A549 (cell line): ENCODE measurements around the gene GUCY2D. TPM values are rescaled to one million over a fixed set of nuclear protein-coding genes. Genes with fewer than 3 reads are reported as not detected.
"Not testable (repeated sequence)": the region's sequence is repeated elsewhere in the genome, so short reads cannot be mapped to it uniquely, and the experiment has no call there.

Experiments used
- ATAC-seq, 2 experiments: fragments of 200-7000 bp in 1 of 2; fragments of >200 bp in 1 of 2; cut with Nextera tagmentation in 1 of 2; cut with Tn5 transposase in 1 of 2; 3 replicates each; pipeline versions ENCODE4 v1.8.0 to v1.9.1; 2018 to 2020; ENCODE audit warnings: mild to moderate bottlenecking in 1 of 2, moderate library complexity in 1 of 2
- CTCF ChIA-PET: fragments of 300-600 bp; sonication (Branson Sonifier 250); formaldehyde crosslinking; extraction: SDS; loops from one replicate; lab custom pipeline; 2021; ENCODE audit warnings: antibody characterized with exemption, inconsistent platforms; lab: Yijun Ruan, JAX
- POLR2A ChIA-PET: fragments of 350-600 bp; formaldehyde crosslinking; extraction: SDS; loops from one replicate; lab custom pipeline; 2021; ENCODE audit warnings: antibody characterized with exemption, inconsistent platforms; lab: Yijun Ruan, JAX
- DNase-seq, 2 experiments: peaks; one replicate each; pipeline versions ENCODE4 v3.0.0 to v3.0.0-alpha.2; 2011 to 2016; ENCODE audit warnings: low read depth in 1 of 2, low spot score in 1 of 2
- FAIRE-seq: peaks from 2 replicates; lab custom pipeline; 2011; peaks lifted over from hg19 to GRCh38; lab: Jason Lieb, UNC
- H3K27ac ChIP-seq, 2 experiments: fragments of >200 bp; sonication (Bioruptor Twin); formaldehyde crosslinking; 3 replicates each; pipeline ENCODE4 v1.5.1; 2016 to 2017
- H3K4me1 ChIP-seq: fragments of >200 bp; sonication (Bioruptor Twin); formaldehyde crosslinking; 3 replicates; pipeline ENCODE4 v1.6.1; 2016
- H3K4me2 ChIP-seq: fragments of >200 bp; sonication (Bioruptor Twin); formaldehyde crosslinking; 3 replicates; pipeline ENCODE4 v1.6.1; 2016
- H3K4me3 ChIP-seq: fragments of >200 bp; sonication (Bioruptor Twin); formaldehyde crosslinking; 3 replicates; pipeline ENCODE4 v1.5.1; 2016
- H3K9me3 ChIP-seq: fragments of >200 bp; sonication (Bioruptor Twin); formaldehyde crosslinking; 3 replicates; pipeline ENCODE4 v1.6.1; 2016
- BHLHE40 ChIP-seq: IDR thresholded peaks from 2 replicates; pipeline ENCODE4 v1.6.1; 2012; ENCODE audit warnings: low read depth, low read length, inconsistent platforms
- CBX2 ChIP-seq: fragments of 200-600 bp; sonication (generic); IDR thresholded peaks from 2 replicates; pipeline ENCODE4 v1.6.1; 2016; ENCODE audit warnings: low read depth, mild to moderate bottlenecking, borderline replicate concordance
- CHD2 ChIP-seq: fragments of 150-350 bp; IDR thresholded peaks from 2 replicates; pipeline ENCODE4 v1.6.1; 2014; ENCODE audit warnings: low read length; ENCODE audit not compliant: partially characterized antibody
- EHF ChIP-seq: fragments of 250-450 bp; sonication (Bioruptor Pico); IDR thresholded peaks from 2 replicates; pipeline ENCODE4 v1.5.0; 2020; ENCODE audit warnings: mild to moderate bottlenecking
- EHMT2 ChIP-seq: fragments of 200-600 bp; sonication (generic); IDR thresholded peaks from 2 replicates; pipeline ENCODE4 v1.6.1; 2016; ENCODE audit warnings: antibody characterized with exemption, low read depth, mild to moderate bottlenecking, moderate library complexity
- EP300 ChIP-seq, 2 experiments: fragments of >200 bp; sonication (Bioruptor Twin); formaldehyde crosslinking; IDR thresholded peaks; 2 replicates in 1 of 2; 3 replicates in 1 of 2; pipeline ENCODE4 v1.6.1; 2016 to 2017
- HOXB13 ChIP-seq: fragments of 250-450 bp; sonication (Bioruptor Pico); IDR thresholded peaks from 2 replicates; pipeline ENCODE4 v1.5.0; 2020; ENCODE audit warnings: low read depth, mild to moderate bottlenecking, moderate library complexity
- HOXB5 ChIP-seq: fragments of 250-450 bp; sonication (Bioruptor Pico); IDR thresholded peaks from 2 replicates; pipeline ENCODE4 v1.5.0; 2020; ENCODE audit warnings: mild to moderate bottlenecking, moderate library complexity
- KDM5A ChIP-seq: fragments of 200-600 bp; sonication (generic); IDR thresholded peaks from 2 replicates; pipeline ENCODE4 v1.6.1; 2016; ENCODE audit warnings: antibody characterized with exemption, mild to moderate bottlenecking
- MAFK ChIP-seq: fragments of 450-650 bp; IDR thresholded peaks from 2 replicates; pipeline ENCODE4 v1.6.1; 2014; ENCODE audit not compliant: partially characterized antibody
- NFE2L2 ChIP-seq: fragments of 150-350 bp; conservative IDR thresholded peaks from 2 replicates; pipeline ENCODE4 v1.6.1; 2014; ENCODE audit warnings: low read length
- NPAS2 ChIP-seq: fragments of 250-450 bp; sonication (Bioruptor Pico); IDR thresholded peaks from 2 replicates; pipeline ENCODE4 v1.8.0; 2022; ENCODE audit warnings: mild to moderate bottlenecking, moderate library complexity, borderline replicate concordance
- PHF8 ChIP-seq: fragments of 200-600 bp; sonication (generic); IDR thresholded peaks from 2 replicates; pipeline ENCODE4 v1.6.1; 2016; ENCODE audit warnings: low read depth, mild to moderate bottlenecking, antibody characterized with exemption, moderate library complexity, borderline replicate concordance
- POLR2A ChIP-seq: IDR thresholded peaks from 2 replicates; pipeline ENCODE4 v1.6.1; 2012; ENCODE audit warnings: mild to moderate bottlenecking, low read length
- POLR2AphosphoS2 ChIP-seq: conservative IDR thresholded peaks from 2 replicates; pipeline ENCODE4 v1.6.1; 2012; ENCODE audit warnings: low read length, improper control_type of control experiment, inconsistent platforms
- RAD21 ChIP-seq, 2 experiments: fragments of >200 bp in 1 of 2; sonication (Bioruptor Twin) in 1 of 2; formaldehyde crosslinking in 1 of 2; IDR thresholded peaks in 1 of 2; conservative IDR thresholded peaks in 1 of 2; 2 replicates in 1 of 2; 3 replicates in 1 of 2; pipeline ENCODE4 v1.6.1; 2012 to 2018; ENCODE audit warnings: inconsistent platforms in 1 of 2
- RFX5 ChIP-seq: fragments of 450-650 bp; IDR thresholded peaks from 2 replicates; pipeline ENCODE4 v1.7.1; 2014; ENCODE audit warnings: antibody characterized with exemption, mild to moderate bottlenecking, moderate library complexity
- RNF2 ChIP-seq: fragments of 200-600 bp; sonication (generic); IDR thresholded peaks from 2 replicates; pipeline ENCODE4 v1.6.1; 2016; ENCODE audit warnings: low read depth, mild to moderate bottlenecking, antibody characterized with exemption, moderate library complexity, borderline replicate concordance
- SMC3 ChIP-seq: fragments of >200 bp; sonication (Bioruptor Twin); formaldehyde crosslinking; IDR thresholded peaks from 3 replicates; pipeline ENCODE4 v1.6.1; 2018; ENCODE audit warnings: inconsistent platforms
- SREBF2 ChIP-seq: fragments of 450-650 bp; IDR thresholded peaks from 2 replicates; pipeline ENCODE4 v1.6.1; 2014; ENCODE audit warnings: mild to moderate bottlenecking, moderate library complexity
- ZSCAN20 ChIP-seq: fragments of 250-450 bp; sonication (Bioruptor Pico); IDR thresholded peaks from 2 replicates; pipeline ENCODE4 v1.8.0; 2022; ENCODE audit warnings: mild to moderate bottlenecking, moderate library complexity
- WGBS: methylation state at CpG from one replicate; pipeline ENCODE4 v1.1.6; 2017; ENCODE audit errors: missing lambda C conversion rate; 5-methylcytosine and 5-hydroxymethylcytosine counted together
- polyA plus RNA-seq, 4 experiments: library from polyadenylated mRNA; depleted of rRNA in 3 of 4; stranded (reverse); fragments of >200 nt; fragmentation: RNase III in 1 of 4; extraction: RNeasy Plus Mini Kit Qiagen cat#74134 plus additional on column Dnase treatment in 1 of 4; gene quantifications; 2 replicates in 3 of 4; 3 replicates in 1 of 4; pipeline ENCODE4 v1.2.3, GENCODE V29; 2011 to 2017
- TF ChIP-seq, protein P1 (sequence below): fragments of >200 bp; sonication (Bioruptor Twin); formaldehyde crosslinking; IDR thresholded peaks from 3 replicates; pipeline ENCODE4 v1.5.1; 2016
- TF ChIP-seq, protein P2 (sequence below): fragments of 200-600 bp; sonication (generic); IDR thresholded peaks from 2 replicates; pipeline ENCODE4 v1.6.1; 2016; ENCODE audit warnings: antibody characterized with exemption, mild to moderate bottlenecking, moderate library complexity
- TF ChIP-seq, protein P3 (sequence below): fragments of 450-650 bp; IDR thresholded peaks from 2 replicates; pipeline ENCODE4 v1.6.1; 2014; ENCODE audit warnings: antibody characterized with exemption
- TF ChIP-seq, protein P4 (sequence below): fragments of 250-450 bp; sonication (Bioruptor Pico); IDR thresholded peaks from 2 replicates; pipeline ENCODE4 v1.5.0; 2020; ENCODE audit warnings: low read depth, mild to moderate bottlenecking, moderate library complexity

Gene GUCY2D
- polyA plus RNA-seq, 2 of the 4 experiments (the other 2 are of a cell fraction) = 0.14 TPM; not detected in 1

DNA sequence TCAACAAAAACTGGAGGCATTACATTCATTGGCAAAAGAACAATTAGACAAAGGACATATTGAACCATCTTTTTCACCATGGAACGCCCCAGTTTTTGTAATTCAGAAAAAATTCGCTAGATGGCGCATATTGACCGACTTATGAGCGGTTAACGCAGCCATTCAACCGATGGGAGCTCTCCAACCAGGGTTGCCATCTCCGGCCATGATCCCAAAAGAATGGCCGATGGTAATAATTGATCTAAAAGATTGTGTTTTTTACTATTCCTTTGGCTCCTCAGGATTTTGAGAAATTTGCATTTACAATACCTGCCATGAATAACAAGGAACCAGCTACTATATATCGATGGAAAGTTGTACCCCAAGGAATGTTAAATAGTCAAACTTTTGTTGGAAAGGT, 57.9 kb downstream of the GUCY2D start:
- 8% methylated on average over 10 of the region's 10 CpGs for WGBS
- peaks cover 6% of the 10 kb centered on the region; the same call in 2 of the 3 replicates for H3K4me1 ChIP-seq
- peak; percentile 55 to 76; a peak in 4 of 6 replicates for ATAC-seq
- CTCF ChIA-PET = interaction anchor here (0.6 to 13.8 kb wide), 56 partner anchors 9 to 1089 kb away, joined by 3 to 682 read pairs (median 4); partner anchors contain the start of genes ALOX12B, ALOX15B, ALOXE3 and CHD3
- peak; percentile 78 to 87 for DNase-seq
- TF ChIP-seq RAD21 (conservative IDR thresholded peaks at IDR 0.05 in 1 of 2, IDR thresholded peaks at IDR 0.05 in 1 of 2) = peak; percentile 89
- no peak for TF ChIP-seq NPAS2
- TF ChIP-seq BHLHE40 = no peak
- TF ChIP-seq MAFK = no peak
- TF ChIP-seq, protein P1, sequence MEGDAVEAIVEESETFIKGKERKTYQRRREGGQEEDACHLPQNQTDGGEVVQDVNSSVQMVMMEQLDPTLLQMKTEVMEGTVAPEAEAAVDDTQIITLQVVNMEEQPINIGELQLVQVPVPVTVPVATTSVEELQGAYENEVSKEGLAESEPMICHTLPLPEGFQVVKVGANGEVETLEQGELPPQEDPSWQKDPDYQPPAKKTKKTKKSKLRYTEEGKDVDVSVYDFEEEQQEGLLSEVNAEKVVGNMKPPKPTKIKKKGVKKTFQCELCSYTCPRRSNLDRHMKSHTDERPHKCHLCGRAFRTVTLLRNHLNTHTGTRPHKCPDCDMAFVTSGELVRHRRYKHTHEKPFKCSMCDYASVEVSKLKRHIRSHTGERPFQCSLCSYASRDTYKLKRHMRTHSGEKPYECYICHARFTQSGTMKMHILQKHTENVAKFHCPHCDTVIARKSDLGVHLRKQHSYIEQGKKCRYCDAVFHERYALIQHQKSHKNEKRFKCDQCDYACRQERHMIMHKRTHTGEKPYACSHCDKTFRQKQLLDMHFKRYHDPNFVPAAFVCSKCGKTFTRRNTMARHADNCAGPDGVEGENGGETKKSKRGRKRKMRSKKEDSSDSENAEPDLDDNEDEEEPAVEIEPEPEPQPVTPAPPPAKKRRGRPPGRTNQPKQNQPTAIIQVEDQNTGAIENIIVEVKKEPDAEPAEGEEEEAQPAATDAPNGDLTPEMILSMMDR = peak; percentile 92
- peak; percentile 56 for TF ChIP-seq SMC3
- TF ChIP-seq RNF2 = no peak
- TF ChIP-seq, protein P2, sequence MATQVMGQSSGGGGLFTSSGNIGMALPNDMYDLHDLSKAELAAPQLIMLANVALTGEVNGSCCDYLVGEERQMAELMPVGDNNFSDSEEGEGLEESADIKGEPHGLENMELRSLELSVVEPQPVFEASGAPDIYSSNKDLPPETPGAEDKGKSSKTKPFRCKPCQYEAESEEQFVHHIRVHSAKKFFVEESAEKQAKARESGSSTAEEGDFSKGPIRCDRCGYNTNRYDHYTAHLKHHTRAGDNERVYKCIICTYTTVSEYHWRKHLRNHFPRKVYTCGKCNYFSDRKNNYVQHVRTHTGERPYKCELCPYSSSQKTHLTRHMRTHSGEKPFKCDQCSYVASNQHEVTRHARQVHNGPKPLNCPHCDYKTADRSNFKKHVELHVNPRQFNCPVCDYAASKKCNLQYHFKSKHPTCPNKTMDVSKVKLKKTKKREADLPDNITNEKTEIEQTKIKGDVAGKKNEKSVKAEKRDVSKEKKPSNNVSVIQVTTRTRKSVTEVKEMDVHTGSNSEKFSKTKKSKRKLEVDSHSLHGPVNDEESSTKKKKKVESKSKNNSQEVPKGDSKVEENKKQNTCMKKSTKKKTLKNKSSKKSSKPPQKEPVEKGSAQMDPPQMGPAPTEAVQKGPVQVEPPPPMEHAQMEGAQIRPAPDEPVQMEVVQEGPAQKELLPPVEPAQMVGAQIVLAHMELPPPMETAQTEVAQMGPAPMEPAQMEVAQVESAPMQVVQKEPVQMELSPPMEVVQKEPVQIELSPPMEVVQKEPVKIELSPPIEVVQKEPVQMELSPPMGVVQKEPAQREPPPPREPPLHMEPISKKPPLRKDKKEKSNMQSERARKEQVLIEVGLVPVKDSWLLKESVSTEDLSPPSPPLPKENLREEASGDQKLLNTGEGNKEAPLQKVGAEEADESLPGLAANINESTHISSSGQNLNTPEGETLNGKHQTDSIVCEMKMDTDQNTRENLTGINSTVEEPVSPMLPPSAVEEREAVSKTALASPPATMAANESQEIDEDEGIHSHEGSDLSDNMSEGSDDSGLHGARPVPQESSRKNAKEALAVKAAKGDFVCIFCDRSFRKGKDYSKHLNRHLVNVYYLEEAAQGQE = peak; percentile 59
- TF ChIP-seq HOXB13 (CRISPR knock-in tag) = no peak
- peak; percentile 92 for FAIRE-seq
- no peaks in the 10 kb centered on the region for H3K9me3 ChIP-seq
- peak overlapping the region; percentile 46 for H3K4me2 ChIP-seq
- POLR2A ChIA-PET = interaction anchor here (1.0 to 1.8 kb wide), 2 partner anchors 13 to 19 kb away, joined by 3 to 11 read pairs; no protein-coding TSS in a partner anchor
- H3K4me3 ChIP-seq = no peak overlapping the region
- no peak overlapping the region for H3K27ac ChIP-seq

DNA sequence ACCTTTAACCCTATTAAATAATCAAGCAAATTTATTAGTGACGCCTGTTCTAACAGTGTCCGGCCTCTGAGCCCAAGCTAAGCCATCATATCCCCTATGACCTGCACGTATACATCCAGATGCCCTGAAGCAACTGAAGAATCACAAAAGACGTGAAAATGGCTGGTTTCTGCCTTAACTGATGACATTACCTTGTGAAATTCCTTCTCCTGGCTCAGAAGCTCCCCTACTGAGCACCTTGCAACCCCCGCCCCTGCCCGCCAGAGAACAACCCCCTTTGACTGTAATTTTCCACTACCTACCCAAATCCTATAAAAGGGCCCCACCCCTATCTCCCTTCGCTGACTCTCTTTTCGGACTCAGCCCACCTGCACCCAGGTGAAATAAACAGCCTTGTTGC, 59.4 kb downstream of the GUCY2D start:
- not testable (repeated sequence) for H3K9me3 ChIP-seq, DNase-seq, H3K4me1 ChIP-seq, ATAC-seq, H3K4me3 ChIP-seq, FAIRE-seq, H3K4me2 ChIP-seq, H3K27ac ChIP-seq
- ChIA-PET POLR2A (interaction anchor here (1.4 kb wide), 1 partner anchor 12 kb away, joined by 4 read pairs; no protein-coding TSS in a partner anchor), CTCF (interaction anchor here (0.7 to 13.8 kb wide), 20 partner anchors 8 to 833 kb away, joined by 3 to 682 read pairs (median 10); partner anchors contain the start of genes ALOX12B, ALOX15B, ALOXE3 and RNF227)
- 51% methylated on average over 8 of the region's 8 CpGs for WGBS

DNA sequence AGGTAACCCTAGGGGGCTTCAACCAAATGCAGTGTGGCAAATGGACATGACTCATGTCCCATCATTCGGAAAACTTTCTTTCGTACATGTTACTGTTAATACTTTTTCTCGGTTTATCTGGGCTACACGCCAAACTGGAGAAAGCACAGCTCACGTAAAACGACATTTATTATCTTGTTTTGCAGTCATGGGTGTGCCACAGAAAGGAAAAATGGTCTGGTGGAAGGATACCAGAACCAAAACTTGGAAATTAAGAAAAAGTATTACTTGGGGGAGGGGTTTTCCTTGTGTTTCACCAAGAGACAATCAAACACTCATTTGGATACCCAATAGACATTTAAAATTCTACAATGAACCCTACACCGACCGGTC, 60.0 kb downstream of the GUCY2D start:
- Histone ChIP-seq H3K4me2 (0 out of 3 replicates have a peak overlapping the region, but pooled peaks have one; percentile 4), H3K27ac (no peak overlapping the region), H3K9me3 (no peaks in the 10 kb centered on the region), H3K4me3 (no peak overlapping the region), H3K4me1 (peaks cover 6% of the 10 kb centered on the region; the same call in 2 of the 3 replicates)
- DNase-seq = no peak
- 24% methylated on average over 8 of the region's 8 CpGs for WGBS
- POLR2A ChIA-PET = interaction anchor here (1.1 to 1.4 kb wide), 2 partner anchors 11 to 111 kb away, joined by 3 to 4 read pairs; no protein-coding TSS in a partner anchor
- CTCF ChIA-PET = interaction anchor here (0.7 to 13.8 kb wide), 12 partner anchors 9 to 319 kb away, joined by 3 to 682 read pairs (median 66); partner anchors contain the start of genes ALOX12B, ALOX15B and ALOXE3
- no peak for ATAC-seq
- no peak for TF ChIP-seq POLR2AphosphoS2
- no peak for TF ChIP-seq EHMT2
- TF ChIP-seq KDM5A = no peak
- TF ChIP-seq EHF (CRISPR knock-in tag) = no peak
- TF ChIP-seq HOXB5 (CRISPR knock-in tag) = no peak
- TF ChIP-seq, protein P3, sequence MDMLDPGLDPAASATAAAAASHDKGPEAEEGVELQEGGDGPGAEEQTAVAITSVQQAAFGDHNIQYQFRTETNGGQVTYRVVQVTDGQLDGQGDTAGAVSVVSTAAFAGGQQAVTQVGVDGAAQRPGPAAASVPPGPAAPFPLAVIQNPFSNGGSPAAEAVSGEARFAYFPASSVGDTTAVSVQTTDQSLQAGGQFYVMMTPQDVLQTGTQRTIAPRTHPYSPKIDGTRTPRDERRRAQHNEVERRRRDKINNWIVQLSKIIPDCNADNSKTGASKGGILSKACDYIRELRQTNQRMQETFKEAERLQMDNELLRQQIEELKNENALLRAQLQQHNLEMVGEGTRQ = no peak
- TF ChIP-seq POLR2A = no peak
- no peak for TF ChIP-seq RAD21 (conservative IDR thresholded peaks at IDR 0.05 in 1 of 2, IDR thresholded peaks at IDR 0.05 in 1 of 2)
- no peak for TF ChIP-seq PHF8
- TF ChIP-seq SREBF2 = no peak
- TF ChIP-seq RFX5 = no peak
- TF ChIP-seq NFE2L2 = no peak
- TF ChIP-seq CHD2 = no peak
- no peak for TF ChIP-seq SMC3
- TF ChIP-seq CBX2 = no peak
- TF ChIP-seq, protein P4, sequence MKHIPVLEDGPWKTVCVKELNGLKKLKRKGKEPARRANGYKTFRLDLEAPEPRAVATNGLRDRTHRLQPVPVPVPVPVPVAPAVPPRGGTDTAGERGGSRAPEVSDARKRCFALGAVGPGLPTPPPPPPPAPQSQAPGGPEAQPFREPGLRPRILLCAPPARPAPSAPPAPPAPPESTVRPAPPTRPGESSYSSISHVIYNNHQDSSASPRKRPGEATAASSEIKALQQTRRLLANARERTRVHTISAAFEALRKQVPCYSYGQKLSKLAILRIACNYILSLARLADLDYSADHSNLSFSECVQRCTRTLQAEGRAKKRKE = no peak
- TF ChIP-seq ZSCAN20 (CRISPR knock-in tag) = no peak
- no peak for TF ChIP-seq EP300 (IDR thresholded peaks at IDR 0.05)
- FAIRE-seq = no peak
